SK-N-SH treated with all-trans-retinoic acid at 6 μM for 48 hours (cell line): ENCODE measurements around the gene DNAJC1.
A peak's percentile ranks its signal among the peaks of the same experiment; 100 is the strongest.

Experiments
- ATAC-seq: fragments of 200-7000 bp; cut with Tn5 transposase; 3 replicates; pipeline ENCODE4 v1.9.1; 2020; ENCODE audit warnings: mild to moderate bottlenecking, moderate library complexity
- ARNTL ChIP-seq: fragments of 450-650 bp; formaldehyde crosslinking; IDR thresholded peaks from 2 replicates; pipeline ENCODE4 v1.5.0; 2020; ENCODE audit warnings: low read depth, mild to moderate bottlenecking, moderate library complexity, borderline replicate concordance
- BACH2 ChIP-seq: fragments of 250-450 bp; sonication (Bioruptor Pico); IDR thresholded peaks from 2 replicates; pipeline ENCODE4 v1.9.0; 2021; ENCODE audit warnings: mild to moderate bottlenecking, borderline replicate concordance
- CSDC2 ChIP-seq: fragments of 250-450 bp; sonication (Bioruptor Pico); IDR thresholded peaks from 2 replicates; pipeline ENCODE4 v1.5.0; 2020; ENCODE audit warnings: mild to moderate bottlenecking, moderate library complexity
- CSRNP3 ChIP-seq: fragments of 250-450 bp; sonication (Bioruptor Pico); IDR thresholded peaks from 2 replicates; pipeline ENCODE4 v1.5.1; 2021; ENCODE audit warnings: mild to moderate bottlenecking, moderate library complexity
- ESRRG ChIP-seq: fragments of 250-450 bp; sonication (Bioruptor Pico); IDR thresholded peaks from 2 replicates; pipeline ENCODE4 v1.6.1; 2021; ENCODE audit warnings: mild to moderate bottlenecking
- GLIS3 ChIP-seq: fragments of 250-450 bp; sonication (Bioruptor Pico); IDR thresholded peaks from 2 replicates; pipeline ENCODE4 v1.5.0; 2020; ENCODE audit warnings: mild to moderate bottlenecking, moderate library complexity
- ISL1 ChIP-seq: fragments of 250-450 bp; sonication (Bioruptor Pico); IDR thresholded peaks from 2 replicates; pipeline ENCODE4 v2.1.2; 2022; ENCODE audit warnings: mild to moderate bottlenecking, moderate library complexity
- OSR1 ChIP-seq: fragments of 250-450 bp; sonication (Bioruptor Pico); IDR thresholded peaks from 2 replicates; pipeline ENCODE4 v1.8.0; 2022; ENCODE audit warnings: moderate library complexity, mild to moderate bottlenecking, inconsistent platforms
- POU6F1 ChIP-seq: fragments of 250-450 bp; sonication (Bioruptor Pico); IDR thresholded peaks from 2 replicates; pipeline ENCODE4 v1.8.0; 2021; ENCODE audit warnings: low read depth, mild to moderate bottlenecking, moderate library complexity, borderline replicate concordance
- PPARA ChIP-seq: fragments of 250-450 bp; sonication (Bioruptor Pico); IDR thresholded peaks from 2 replicates; pipeline ENCODE4 v1.5.0; 2020; ENCODE audit warnings: mild to moderate bottlenecking, borderline replicate concordance
- SNAI2 ChIP-seq: fragments of 250-450 bp; sonication (Bioruptor Pico); IDR thresholded peaks from 2 replicates; pipeline ENCODE4 v1.5.0; 2020; ENCODE audit warnings: mild to moderate bottlenecking, moderate library complexity
- TCF4 ChIP-seq: fragments of 250-450 bp; sonication (Bioruptor Pico); IDR thresholded peaks from 2 replicates; pipeline ENCODE4 v1.8.0; 2021; ENCODE audit warnings: mild to moderate bottlenecking, moderate library complexity, borderline replicate concordance
- TOX ChIP-seq: fragments of 250-450 bp; sonication (Bioruptor Pico); IDR thresholded peaks from 2 replicates; pipeline ENCODE4 v1.8.0; 2021; ENCODE audit warnings: mild to moderate bottlenecking, moderate library complexity, borderline replicate concordance
- TSHZ2 ChIP-seq: fragments of 250-450 bp; sonication (Bioruptor Pico); IDR thresholded peaks from 2 replicates; pipeline ENCODE4 v1.5.0; 2020; ENCODE audit warnings: mild to moderate bottlenecking, moderate library complexity
- ZFP3 ChIP-seq: fragments of 250-450 bp; sonication (Bioruptor Pico); IDR thresholded peaks from 2 replicates; pipeline ENCODE4 v1.5.0; 2020; ENCODE audit warnings: mild to moderate bottlenecking, moderate library complexity
- ZFP30 ChIP-seq: fragments of 450-650 bp; formaldehyde crosslinking; IDR thresholded peaks from 2 replicates; pipeline ENCODE4 v1.5.0; 2022; ENCODE audit warnings: mild to moderate bottlenecking, moderate library complexity
- ZNF565 ChIP-seq: fragments of 450-650 bp; formaldehyde crosslinking; conservative IDR thresholded peaks from 2 replicates; pipeline ENCODE4 v1.5.0; 2020; ENCODE audit warnings: low read depth, mild to moderate bottlenecking, moderate library complexity
- ZNF8 ChIP-seq: fragments of 450-650 bp; formaldehyde crosslinking; IDR thresholded peaks from 2 replicates; pipeline ENCODE4 v1.5.0; 2020; ENCODE audit warnings: mild to moderate bottlenecking, moderate library complexity
- TF ChIP-seq, protein P1 (sequence below): fragments of 250-450 bp; sonication (Bioruptor Pico); IDR thresholded peaks from 2 replicates; pipeline ENCODE4 v1.5.1; 2020; ENCODE audit warnings: low read depth, mild to moderate bottlenecking, moderate library complexity

The DNAJC1 gene

GRCh38 chr10:21924511-21924910 lies 79.0 kb downstream of the DNAJC1 start (continued):
- no peak for TF ChIP-seq OSR1 (CRISPR knock-in tag)
- no peak for TF ChIP-seq POU6F1 (CRISPR knock-in tag)
- TF ChIP-seq CSDC2 (CRISPR knock-in tag): no peak
- no peak for TF ChIP-seq ESRRG
- no peak for TF ChIP-seq ZFP30 (CRISPR knock-in tag)

GRCh38 chr10:21920633-21921032 lies 82.9 kb downstream of the DNAJC1 start:
- no peak for TF ChIP-seq ZNF565 (CRISPR knock-in tag)
- TF ChIP-seq POU6F1 (CRISPR knock-in tag): no peak
- no peak for TF ChIP-seq CSDC2 (CRISPR knock-in tag)
- TF ChIP-seq ESRRG: no peak
- TF ChIP-seq GLIS3 (CRISPR knock-in tag): no peak
- no peak for TF ChIP-seq CSRNP3 (CRISPR knock-in tag)
- no peak for TF ChIP-seq TCF4 (CRISPR knock-in tag)
- TF ChIP-seq ZNF8 (CRISPR knock-in tag): no peak
- no peak for TF ChIP-seq PPARA
- TF ChIP-seq, protein P1, sequence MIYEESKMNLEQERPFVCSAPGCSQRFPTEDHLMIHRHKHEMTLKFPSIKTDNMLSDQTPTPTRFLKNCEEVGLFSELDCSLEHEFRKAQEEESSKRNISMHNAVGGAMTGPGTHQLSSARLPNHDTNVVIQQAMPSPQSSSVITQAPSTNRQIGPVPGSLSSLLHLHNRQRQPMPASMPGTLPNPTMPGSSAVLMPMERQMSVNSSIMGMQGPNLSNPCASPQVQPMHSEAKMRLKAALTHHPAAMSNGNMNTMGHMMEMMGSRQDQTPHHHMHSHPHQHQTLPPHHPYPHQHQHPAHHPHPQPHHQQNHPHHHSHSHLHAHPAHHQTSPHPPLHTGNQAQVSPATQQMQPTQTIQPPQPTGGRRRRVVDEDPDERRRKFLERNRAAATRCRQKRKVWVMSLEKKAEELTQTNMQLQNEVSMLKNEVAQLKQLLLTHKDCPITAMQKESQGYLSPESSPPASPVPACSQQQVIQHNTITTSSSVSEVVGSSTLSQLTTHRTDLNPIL: no peak
- no peak for TF ChIP-seq OSR1 (CRISPR knock-in tag)
- no peak for TF ChIP-seq ZFP3 (CRISPR knock-in tag)
- TF ChIP-seq TOX (CRISPR knock-in tag): no peak
- no peak for TF ChIP-seq ISL1 (CRISPR knock-in tag)
- ATAC-seq: no peak

DNA sequence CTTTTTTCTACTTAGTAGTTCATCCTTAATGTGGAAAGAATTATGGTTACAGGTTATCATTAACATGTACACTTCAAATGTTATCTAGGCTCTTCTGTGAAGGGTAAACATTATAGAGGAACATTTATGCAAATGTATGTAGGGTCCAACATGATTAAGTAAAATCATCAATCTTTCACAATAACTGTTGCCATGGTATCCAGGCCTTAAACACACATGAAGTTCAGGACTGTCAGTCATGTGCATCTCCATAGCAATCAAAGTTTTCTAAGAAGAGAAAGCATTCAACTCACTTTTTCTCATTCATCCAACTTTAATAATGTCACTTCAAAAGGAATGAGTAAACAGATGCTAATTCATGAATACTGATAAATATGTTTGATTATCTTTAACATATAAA lies 83.6 kb downstream of the DNAJC1 start:
- ATAC-seq: no peak
- TF ChIP-seq OSR1 (CRISPR knock-in tag) (no peak), GLIS3 (CRISPR knock-in tag) (no peak), ISL1 (CRISPR knock-in tag) (no peak), POU6F1 (CRISPR knock-in tag) (no peak), PPARA (no peak), TOX (CRISPR knock-in tag) (no peak), ZNF565 (CRISPR knock-in tag) (no peak)
- TF ChIP-seq, protein P1: no peak

- TF ChIP-seq TSHZ2 (CRISPR knock-in tag) (0 out of 2 replicates have a peak, but pooled peaks have one; percentile 15), ARNTL (no peak), SNAI2 (CRISPR knock-in tag) (no peak), BACH2 (CRISPR knock-in tag) (no peak), ISL1 (CRISPR knock-in tag) (peak; percentile 74)
- TF ChIP-seq, all 23 proteins: peak for 2
- no peak for ATAC-seq
Observed at GRCh38 chr10:21919117-21919516, 84.4 kb downstream of the DNAJC1 start.
